NCI-H1092 (cell line): Measurements from ENCODE around the gene LPCAT1.
"Not testable (repeated sequence)": the region's sequence is repeated elsewhere in the genome, so short reads cannot be mapped to it uniquely, and the experiment has no call there.

Experiments used
- DNase-seq: peaks from one replicate; lab custom pipeline; 2025; lab: John Stamatoyannopoulos, UW

The LPCAT1 gene

DNA sequence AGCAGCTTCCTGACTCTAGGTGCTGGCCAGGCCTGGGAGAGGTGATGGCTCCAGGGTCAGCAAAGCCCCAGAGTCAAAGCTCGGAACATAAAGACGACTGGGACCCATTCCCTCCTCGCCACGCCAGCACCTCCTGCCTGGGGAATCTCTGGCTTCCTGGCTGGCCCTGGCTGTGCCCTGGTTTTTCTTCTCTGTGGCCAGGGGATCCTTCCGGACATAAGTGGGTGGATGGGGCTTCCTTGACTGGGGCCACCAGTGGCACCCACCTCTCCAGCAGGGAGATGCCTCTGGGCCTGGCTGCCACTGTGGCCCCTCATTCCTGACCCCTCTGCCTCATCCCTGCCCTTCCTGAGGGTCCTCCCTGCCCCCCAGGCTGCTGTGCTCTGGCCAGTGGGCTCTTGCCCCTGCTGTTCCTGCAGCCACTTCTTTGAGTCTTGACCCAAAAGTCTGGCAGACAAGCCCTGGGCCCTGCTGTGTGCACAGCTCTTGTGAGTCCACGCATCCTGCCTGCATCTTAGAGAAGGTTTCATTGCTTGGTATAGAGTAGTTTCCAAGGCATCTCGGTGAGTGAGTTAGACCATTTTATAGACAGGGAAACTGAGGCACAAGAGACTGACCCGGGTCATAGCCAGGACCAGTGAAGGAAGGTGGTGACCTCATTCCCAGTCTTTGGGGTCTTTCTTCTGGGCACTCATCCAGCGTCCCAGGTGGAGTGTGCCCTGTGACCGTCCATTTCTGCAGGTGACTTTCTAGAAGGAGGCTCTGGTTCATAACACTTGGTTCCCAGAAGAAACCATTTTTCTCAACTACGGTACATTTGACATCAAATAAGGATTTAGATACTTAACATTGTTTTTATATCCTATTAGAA lies 17.3 kb upstream of the LPCAT1 start:
- DNase-seq, result no peak

DNA sequence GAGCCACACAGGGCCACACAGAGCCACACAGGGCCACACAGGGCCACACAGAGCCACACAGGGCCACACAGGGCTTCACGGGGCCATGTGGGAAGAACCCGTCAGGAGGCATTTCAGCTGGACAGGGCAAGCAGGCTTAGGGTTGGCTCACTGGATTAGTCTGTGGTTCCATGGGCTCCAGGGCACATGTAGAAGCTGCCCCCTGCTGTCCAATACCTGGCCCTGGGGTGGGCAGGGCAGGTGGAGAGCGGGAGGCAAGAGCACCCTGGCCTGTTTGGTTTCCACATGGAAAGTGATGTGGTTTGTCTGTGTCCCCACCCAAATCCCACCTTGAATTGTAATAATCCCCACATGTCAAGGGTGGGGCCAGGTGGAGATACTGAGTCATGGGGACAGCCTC lies 16.4 kb upstream of the LPCAT1 start:
- DNase-seq, result no peak

DNA sequence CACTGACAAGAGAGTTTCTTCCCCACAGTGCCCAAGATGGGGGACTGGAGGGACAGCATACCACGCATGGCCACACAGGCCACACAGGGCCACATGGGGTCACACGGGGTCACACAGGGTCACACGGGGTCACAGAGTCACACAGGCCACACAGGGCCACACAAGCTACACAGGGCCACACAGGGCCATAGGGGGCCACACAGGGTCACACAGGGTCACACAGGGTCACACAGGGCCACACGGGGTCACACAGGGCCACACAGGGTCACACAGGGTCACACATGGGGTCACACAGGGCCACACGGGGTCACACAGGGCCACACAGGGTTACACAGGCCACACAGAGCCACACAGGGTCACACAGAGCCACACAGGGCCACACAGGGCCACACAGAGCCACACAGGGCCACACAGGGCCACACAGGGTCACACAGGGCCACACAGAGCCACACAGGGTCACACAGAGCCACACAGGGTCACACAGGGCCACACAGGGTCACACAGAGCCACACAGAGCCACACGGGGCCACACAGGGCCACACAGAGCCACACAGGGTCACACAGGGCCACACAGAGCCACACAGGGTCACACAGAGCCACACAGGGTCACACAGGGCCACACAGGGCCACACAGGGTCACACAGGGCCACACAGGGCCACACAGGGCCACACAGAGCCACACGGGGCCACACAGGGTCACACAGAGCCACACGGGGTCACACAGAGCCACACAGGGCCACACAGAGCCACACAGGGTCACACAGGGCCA lies 15.8 kb upstream of the LPCAT1 start:
- DNase-seq, result not testable (repeated sequence)

DNA sequence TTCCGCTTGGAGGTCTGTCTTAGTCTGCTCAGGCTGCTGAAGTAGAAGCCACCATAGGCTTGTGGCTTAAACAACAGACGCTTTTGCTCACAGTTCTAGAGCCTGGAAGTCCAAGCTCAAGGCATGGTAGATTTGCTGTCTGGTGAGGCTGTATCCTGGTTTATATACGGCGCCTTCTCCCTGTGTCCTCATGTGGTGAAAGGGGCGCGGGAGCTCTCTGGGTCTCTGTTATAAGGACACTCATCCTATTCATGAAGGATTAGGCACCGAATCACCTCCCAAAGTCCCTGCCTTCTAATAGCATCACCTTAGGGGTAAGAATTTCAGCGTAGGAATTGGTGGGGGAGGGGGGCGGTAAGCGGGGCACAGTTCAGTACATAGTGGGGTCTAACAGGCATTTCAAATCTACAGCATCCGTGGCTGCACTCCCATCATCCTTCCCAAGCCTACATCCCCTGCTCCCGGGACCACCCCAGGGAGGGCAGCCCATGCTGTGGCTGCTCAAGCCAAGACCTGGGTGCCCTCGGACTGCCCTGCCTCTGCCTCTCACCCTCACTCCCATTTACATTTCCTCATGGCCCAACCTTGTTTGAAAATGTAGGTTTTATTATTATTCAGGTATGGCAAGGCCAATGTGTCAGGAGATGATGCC lies 15.1 kb upstream of the LPCAT1 start:
- DNase-seq, result no peak

DNA sequence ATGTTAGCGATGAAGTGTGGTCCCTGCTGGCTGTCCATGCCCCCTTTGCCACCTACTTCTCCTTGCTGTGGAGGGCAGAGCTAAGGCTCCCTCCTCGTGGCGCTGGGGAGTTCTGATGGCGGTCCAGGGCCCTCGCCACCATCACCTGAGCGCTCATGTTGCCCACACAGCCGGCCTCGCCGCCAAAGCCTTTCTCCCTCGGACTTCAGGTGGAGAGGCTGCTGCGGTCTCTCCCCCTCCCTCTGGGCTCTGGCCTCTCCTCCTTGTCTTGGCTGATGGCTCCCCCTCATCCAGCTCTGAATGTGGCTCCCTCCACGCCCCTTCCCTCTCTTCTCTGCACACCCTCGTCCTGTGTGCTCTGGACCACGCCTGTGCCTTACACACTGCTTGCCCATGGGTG lies 14.5 kb upstream of the LPCAT1 start:
- DNase-seq, result no peak

DNA sequence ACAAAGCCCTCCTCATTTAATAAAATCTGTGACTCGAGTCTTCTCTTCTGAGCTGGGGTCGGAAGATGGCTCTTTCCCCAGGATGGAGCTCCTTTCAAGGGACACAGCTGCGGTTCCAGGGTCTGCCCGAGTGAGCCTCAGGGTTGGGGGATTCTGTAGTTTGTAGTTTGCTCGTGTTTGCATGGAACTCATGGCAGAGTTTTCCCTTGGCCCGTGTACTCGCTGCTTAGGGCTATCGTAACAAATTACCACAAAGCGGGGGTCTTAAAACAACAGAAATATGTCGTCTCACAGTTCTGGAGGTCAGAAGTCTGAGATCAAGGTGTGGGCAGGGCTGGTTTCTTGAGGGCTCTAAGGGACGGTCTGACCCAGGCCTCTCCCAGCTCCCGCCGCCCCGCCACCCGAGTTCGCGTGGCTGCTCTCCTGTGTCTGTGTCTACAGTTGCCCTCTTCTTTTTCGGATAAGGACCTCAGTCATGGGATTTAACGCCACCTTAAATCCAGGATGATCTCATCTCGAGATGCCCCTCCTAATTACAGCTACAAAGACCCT lies 13.9 kb upstream of the LPCAT1 start:
- no peak for DNase-seq

DNA sequence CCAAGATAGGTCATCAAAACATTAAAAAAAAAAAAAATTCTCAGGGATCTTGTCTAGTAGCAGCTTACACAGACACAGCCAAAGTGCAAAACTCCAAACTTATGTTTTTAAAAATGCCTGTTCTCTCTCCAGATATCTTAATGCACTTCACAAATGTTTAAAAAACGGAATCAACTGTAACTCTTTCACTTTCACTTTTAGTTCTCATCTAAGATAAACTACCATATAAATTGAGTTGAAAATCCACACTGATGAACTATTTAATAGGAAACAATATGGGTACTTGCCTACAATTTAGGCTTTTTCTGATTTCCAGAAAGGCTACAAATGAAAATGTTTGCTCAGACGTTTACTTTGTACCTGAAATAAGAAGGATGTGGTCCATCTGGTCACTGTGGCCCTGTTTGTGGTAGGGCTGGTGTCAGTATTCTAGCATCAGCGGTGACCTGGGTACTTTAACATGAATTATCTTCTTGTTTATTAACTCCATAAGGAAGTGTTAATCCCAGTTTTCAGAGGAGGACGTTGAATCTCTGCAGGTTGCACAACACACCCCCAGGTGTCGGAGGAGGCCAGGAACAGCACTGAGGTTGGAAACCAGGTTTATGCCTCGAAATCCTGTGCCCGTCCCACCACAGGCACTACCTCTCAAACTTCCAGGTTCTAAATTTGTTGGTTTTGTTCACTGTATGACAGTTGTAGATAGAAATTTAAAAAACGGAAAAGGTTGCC lies 13.3 kb upstream of the LPCAT1 start:
- no peak for DNase-seq

DNA sequence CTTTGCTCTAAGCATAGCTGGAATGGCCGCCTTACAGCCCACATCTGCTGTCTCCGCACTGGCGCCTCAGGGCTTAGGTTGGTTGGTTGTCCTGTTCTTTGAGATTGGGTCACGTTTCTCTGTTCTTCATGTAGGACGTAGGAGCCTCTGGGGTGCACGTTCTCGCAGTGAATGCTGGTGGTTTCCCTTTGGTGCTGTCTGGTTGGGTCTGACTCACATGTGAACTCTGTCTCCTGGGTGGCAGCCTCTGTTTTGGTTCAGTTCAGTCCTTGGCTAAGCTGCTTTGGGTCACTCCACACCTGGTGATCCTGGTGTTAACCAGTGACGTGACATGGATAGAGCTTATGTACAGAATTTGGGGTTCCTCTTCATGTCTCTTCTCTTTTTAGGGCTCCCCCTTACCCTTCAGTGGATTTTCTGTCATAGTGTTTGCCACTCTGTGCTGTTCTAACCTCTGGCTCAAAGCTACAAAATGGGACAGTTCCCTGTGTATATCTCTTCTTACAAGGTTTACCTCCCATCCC lies 12.6 kb upstream of the LPCAT1 start:
- DNase-seq, result no peak

DNA sequence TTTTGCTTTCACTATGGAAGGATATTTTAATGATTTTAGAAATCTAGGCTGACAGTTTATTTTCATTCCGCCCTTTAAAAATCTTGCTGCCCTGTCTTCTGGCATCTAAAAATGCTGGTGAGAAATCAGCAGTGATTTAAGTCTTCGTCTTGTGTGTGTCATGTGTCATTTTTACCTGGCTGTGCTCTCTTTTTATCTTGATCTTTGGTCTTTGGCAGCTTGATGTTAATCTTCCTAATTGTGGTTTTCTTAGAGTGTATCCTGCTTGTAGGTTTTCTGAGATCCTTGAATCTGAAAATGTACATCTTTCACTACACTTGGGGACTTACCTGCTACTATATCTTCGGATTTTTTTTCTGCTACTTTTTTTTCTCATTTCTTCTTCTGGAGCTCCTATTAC lies 11.9 kb upstream of the LPCAT1 start:
- DNase-seq, result no peak

DNA sequence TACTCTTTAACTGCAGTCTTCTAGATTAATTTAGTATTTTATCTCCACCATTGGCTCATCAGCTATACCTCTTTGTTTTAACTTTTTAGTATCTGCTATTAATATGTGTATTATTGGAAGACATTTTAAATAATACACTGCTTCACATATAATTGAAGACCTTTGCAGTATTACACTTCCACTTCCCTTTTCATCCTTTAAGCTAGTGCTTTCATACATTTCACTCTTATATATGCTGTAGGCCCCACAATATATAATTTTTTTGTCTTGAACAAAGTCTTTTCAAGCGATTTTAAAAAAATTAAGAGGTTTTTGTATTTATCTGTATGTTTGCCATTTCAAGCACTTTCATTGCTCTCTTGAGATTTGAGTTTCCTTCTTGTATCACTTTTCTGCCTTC lies 8.6 kb upstream of the LPCAT1 start:
- DNase-seq, result no peak

DNA sequence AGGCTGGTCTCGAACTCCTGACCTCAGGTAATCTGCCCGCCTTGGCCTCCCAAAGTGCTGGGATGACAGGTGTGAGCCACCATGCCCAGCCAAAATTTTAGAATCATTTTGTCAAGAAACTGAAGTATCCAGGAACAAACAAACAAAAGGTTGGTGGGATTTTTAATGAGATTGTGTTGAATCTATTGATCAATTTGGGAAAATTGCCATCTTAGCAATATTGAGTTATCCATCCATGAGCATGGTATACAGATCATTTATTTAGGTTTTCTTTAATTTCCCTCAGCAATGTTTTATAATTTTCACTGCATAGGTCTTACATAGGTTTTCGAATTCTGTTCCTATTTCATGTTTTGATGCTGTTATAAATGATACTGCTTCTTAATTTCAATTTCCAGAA lies 5.7 kb upstream of the LPCAT1 start:
- DNase-seq, result no peak

DNA sequence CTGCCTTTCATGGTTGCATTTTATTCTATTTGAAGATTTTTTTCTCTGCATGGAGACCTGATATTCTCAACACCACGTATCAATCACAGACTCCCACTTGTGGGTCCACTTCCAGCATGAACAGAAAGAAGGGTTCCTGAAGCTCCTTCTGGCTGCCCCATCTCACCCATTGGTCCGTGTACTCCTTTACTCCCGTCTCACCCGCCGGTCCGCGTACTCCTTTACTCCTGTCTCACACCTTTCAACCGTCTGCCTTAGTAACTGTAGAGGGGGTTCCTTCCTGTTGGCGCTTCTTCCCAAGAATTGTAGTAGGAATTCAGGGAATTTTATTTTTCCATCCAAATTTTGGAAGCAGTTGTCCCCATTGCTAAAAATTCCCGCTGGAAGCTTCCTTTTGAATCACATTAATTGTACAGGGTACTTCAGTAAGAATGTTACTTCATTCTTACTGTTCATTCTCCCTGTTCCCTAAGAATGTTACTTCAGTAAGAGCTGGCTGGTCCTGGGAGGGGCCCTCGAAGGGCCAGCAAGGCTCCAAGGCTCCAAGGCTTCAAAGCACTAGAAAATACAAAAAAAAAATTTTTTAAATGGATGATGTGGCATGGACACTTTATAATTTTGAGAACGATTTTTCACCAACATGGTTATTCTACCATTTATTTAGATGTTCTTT lies 3.9 kb upstream of the LPCAT1 start:
- no peak for DNase-seq

DNA sequence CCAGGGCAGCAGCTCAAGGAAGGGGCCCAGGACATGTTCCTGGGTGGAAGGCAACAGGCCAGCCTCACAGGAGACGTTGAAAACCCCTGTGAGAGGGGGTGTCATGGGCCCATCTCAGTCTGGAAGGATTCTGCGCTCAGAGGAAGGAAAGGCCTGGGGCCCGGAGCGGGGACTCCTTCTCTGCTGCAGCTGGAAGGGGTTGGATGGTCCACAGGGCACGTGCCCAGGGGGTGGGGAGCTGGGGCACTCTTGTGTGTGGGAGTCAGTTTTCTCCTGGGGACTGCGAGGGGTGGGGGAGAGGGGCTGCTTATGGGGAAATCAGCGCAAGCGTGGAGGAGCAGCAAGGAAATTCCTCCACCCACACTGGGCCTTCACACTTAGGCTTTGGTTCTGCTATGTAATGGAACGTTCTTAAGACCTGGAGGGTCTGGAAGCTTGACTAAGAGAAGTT lies 2.9 kb upstream of the LPCAT1 start:
- DNase-seq, result no peak

DNA sequence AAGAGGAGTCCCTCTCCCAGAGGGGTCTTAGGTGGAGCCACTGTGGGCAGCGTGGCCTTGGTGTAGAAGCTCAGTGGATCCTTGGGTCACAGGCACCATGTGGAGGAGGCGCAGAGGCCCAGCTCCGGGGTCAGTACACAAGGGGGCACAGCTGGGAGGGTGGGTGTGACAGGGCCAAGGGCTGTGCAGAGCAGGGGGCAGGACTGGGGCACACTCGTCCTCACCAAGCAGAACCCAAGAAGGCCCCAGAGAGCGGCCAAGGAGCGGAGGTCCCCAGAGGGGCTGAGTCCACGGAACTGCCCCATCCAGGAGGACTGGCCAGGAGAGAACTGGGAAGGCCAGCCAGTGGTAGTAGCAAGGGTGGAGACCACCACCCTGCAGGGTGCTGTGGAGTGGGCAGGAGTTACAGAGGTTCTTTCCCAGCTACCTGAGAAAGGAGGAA lies 2.5 kb upstream of the LPCAT1 start:
- DNase-seq, result no peak

DNA sequence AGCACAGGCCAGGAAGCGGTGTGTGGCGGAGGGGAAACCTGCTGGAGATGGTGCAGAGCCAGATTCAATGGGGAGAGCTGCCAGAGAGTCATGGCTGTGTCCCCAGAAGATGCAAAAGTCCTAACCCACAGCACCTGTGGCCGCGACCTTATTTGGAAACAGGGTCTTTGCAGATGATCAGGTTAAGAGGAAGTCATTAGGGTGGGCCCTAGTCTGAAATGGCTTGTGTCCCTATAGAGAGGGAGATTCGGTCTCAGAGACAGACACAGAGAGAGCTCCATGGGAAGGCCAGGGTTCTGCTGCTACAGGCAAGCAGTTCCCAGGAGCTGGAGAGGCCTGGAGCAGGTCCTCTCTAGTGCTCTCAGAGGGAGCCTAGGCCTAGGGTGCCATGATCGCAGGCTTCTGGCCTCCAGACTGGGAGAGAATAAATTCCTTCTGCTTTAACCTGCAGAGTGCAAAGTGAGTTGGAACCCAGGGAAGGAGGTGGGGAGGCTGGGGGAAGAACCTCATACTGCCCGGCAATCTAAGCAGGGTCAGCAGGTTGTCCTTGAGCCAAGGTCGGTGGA lies 1.9 kb upstream of the LPCAT1 start:
- DNase-seq, result no peak

DNA sequence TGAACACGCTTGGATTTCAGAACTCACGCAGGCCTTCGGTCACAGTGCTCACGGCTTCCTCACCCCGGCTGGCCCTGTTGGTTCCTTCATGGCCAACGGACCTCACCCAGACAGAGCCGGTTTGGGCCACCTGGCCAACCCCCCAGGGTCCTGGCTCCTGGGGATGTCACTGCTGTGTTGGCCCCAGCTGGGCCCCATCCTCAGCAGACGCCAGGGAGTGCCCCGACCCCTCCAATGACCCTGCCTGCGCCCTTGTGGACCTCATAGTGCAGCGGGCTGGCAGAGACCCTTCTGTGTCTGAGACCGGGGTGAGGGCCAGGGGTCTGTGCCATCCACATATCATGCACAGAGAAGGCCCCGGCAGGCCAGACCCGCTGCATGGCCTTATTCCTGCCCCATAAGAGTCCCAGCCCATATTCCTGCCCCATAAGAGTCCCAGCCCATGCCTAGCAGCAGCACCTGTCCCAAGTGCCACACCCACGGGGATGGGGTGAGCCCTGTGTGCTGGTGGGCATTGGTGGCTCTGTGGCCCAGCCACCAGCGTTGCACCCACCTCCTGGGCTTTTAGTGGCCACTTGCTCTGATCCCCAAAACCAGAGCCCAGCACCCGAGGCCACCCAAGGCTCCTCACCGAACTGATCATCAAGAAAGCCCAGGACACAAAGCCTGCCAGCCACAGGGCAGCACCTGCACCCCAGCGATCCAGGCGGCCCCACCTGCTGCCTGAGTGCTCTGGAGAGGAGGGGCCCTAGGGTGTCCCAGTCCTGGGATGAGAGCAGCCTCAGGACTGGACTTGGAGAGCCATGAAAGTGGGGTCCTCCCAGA lies 1.3 kb upstream of the LPCAT1 start:
- no peak for DNase-seq

DNA sequence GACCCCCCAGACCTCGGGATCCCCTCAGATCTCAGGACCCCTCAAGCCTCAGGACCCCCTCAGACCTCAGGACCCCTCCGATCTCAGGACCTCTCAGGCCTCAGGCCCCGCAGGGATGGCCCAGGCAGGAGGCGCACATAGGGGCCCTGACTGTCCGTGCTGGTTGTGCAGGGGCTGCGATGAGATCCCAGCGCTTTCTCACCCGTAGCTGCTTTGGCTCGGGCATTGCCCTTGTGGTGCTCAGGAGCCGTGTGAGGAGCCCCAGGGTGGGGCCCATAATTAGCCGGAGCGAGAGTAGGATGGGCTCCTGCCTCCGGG lies 680 bp upstream of the LPCAT1 start:
- DNase-seq, result no peak

DNA sequence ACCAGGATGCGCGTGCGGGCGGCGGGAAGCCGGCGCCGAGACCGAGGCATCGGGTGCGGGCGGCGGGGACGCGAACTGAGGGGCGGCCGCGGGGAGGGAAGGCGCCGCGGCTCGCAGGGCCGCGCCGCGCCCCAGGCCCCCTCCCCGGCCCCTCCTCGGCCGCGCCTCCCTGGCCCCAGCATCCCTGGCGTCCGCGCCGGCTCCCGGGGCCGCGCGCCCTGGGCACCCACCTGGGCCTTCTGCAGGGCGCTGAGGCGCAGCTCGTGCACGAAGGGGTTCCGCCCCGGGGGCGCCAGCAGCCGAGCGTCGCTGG lies 324 bp downstream of the LPCAT1 start:
- peak; percentile 26 for DNase-seq

DNA sequence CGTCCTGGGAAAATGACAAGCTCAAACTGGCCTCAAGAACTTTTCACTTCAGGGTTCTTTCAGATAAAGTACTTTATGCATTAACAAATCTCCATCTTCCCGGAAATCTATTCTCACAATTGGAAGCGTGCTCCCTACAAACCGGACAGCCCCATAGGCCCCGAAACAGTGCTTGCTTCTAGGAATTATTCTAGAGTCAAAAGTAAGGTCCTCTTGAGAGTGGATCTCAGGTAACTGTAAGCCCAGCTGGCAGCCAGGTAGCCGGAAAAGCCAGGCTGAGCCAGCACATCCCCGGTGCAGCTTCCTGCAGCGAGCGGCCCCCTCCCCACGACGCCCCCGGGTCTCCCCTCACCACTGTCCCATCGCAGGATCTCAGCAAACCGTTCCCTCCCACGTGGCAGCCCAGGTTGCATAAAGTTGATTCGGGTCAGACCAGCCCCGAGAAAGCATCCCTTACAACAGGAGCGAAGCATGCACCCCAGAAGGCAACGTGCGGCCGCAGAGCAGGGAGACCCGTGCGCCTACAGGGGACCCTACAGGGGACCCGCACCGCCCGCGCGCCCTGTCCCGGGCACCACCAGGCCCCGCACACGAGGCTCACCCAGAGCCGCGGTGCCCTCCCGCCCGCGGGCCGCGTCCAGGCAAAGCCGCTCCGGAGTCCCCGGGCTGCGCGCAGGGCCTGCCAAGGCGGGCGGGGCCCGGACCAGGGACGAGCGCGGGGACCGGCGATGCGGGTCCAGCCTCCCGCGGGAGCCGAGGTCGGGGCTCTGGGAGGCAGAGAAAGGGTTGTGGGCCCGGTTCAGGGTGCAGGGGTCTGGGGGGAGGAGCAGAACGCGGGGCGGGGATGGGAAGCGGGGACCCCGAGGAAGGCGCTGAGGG lies 920 bp downstream of the LPCAT1 start:
- DNase-seq, result peak; percentile 7
